ENCODE measurements around the gene TNIK.

DNA sequence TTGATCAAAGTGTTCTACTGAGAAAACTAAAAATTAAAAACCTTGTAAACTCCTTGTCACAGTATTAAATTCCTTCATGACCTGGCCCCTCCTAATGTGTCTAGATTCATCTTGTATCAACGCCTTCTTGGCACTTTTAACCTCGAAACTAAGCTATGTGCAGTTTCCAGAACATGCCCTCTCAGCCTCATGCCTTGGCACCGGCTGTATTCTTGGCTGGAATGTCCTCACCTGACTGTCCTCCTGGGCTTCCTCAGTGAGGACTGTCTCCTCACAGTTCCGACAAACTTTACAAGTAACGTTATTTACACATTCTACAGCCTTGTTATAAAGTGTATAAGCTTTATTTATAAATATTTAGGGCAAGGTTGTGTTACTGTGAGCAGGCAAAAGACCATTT lies 237.2 kb downstream of the TNIK start:
- TF ChIP-seq, protein P1, sequence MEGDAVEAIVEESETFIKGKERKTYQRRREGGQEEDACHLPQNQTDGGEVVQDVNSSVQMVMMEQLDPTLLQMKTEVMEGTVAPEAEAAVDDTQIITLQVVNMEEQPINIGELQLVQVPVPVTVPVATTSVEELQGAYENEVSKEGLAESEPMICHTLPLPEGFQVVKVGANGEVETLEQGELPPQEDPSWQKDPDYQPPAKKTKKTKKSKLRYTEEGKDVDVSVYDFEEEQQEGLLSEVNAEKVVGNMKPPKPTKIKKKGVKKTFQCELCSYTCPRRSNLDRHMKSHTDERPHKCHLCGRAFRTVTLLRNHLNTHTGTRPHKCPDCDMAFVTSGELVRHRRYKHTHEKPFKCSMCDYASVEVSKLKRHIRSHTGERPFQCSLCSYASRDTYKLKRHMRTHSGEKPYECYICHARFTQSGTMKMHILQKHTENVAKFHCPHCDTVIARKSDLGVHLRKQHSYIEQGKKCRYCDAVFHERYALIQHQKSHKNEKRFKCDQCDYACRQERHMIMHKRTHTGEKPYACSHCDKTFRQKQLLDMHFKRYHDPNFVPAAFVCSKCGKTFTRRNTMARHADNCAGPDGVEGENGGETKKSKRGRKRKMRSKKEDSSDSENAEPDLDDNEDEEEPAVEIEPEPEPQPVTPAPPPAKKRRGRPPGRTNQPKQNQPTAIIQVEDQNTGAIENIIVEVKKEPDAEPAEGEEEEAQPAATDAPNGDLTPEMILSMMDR (IDR thresholded peaks at IDR 0.05) = no peak
- TF ChIP-seq POLR2A (IDR thresholded peaks at IDR 0.05) (no peak), POLR2AphosphoS5 (IDR thresholded peaks at IDR 0.05) (no peak), EP300 (IDR thresholded peaks at IDR 0.05) (no peak)

All from stomach (tissue), 4 donors.